Neural cell (in vitro differentiated cells): Measurements from ENCODE around the gene EFCC1. TPM values are rescaled to one million over a fixed set of nuclear protein-coding genes. Genes with fewer than 3 reads are reported as not detected.

Source experiments
- H2AFZ ChIP-seq: fragments of 200-600, 300-800 bp; sonication (generic), shearing (Covaris generic); 2 replicates; pipeline ENCODE4 v1.6.0; 2014; ENCODE audit warnings: low read depth, mild to moderate bottlenecking, antibody characterized with exemption, low read length, moderate library complexity
- H3F3A ChIP-seq: fragments of 200-600 bp; shearing (Covaris generic); 2 replicates; pipeline ENCODE4 v1.6.1; 2016; ENCODE audit warnings: mild to moderate bottlenecking, moderate library complexity, mixed read lengths, antibody characterized with exemption, low read length; ENCODE audit not compliant: insufficient read depth, poor library complexity, severe bottlenecking
- H3K27ac ChIP-seq: fragments of 200-600, 300-800 bp; sonication (generic), shearing (Covaris generic); 2 replicates; pipeline ENCODE4 v1.5.1; 2014; ENCODE audit warnings: mild to moderate bottlenecking, low read length, moderate library complexity
- H3K27me3 ChIP-seq: fragments of 300-800, 200-600 bp; sonication (generic), shearing (Covaris generic); 2 replicates; pipeline ENCODE4 v1.6.0; 2014; ENCODE audit warnings: mild to moderate bottlenecking, low read depth, low read length, moderate library complexity; ENCODE audit not compliant: insufficient read depth
- H3K36me3 ChIP-seq: fragments of 300-800, 200-600 bp; sonication (generic), shearing (Covaris generic); 2 replicates; pipeline ENCODE4 v1.5.1; 2014; ENCODE audit warnings: mild to moderate bottlenecking, antibody characterized with exemption, low read length, moderate library complexity; ENCODE audit not compliant: insufficient read depth
- H3K4me2 ChIP-seq: fragments of 300-800, 200-600 bp; sonication (generic), shearing (Covaris generic); 2 replicates; pipeline ENCODE4 v1.6.0; 2014; ENCODE audit warnings: mild to moderate bottlenecking, low read length
- H3K4me3 ChIP-seq: fragments of 300-800, 200-600 bp; sonication (generic), shearing (Covaris generic); 2 replicates; pipeline ENCODE4 v1.5.1; 2014; ENCODE audit warnings: mild to moderate bottlenecking, low read length, moderate library complexity
- H3K79me2 ChIP-seq: fragments of 200-600 bp; shearing (Covaris generic); replicated peaks from 2 replicates; pipeline ENCODE4 v1.6.0; 2014; ENCODE audit warnings: mild to moderate bottlenecking, low read length, moderate library complexity; ENCODE audit not compliant: insufficient read depth
- H3K9ac ChIP-seq: fragments of 300-800, 200-600 bp; sonication (generic), shearing (Covaris generic); 2 replicates; pipeline ENCODE4 v1.6.1; 2016; ENCODE audit warnings: mild to moderate bottlenecking, low read length, mixed read lengths
- H3K9me2 ChIP-seq: fragments of 200-600 bp; shearing (Covaris generic); 2 replicates; pipeline ENCODE4 v1.6.1; 2016; ENCODE audit warnings: mild to moderate bottlenecking, low read length, mixed read lengths; ENCODE audit not compliant: insufficient read depth
- H3K9me3 ChIP-seq: fragments of 200-600, 300-800 bp; sonication (generic), shearing (Covaris generic); 2 replicates; pipeline ENCODE4 v1.6.1; 2016; ENCODE audit warnings: mild to moderate bottlenecking, mixed run types, low read length, moderate library complexity, mixed read lengths
- H4K20me1 ChIP-seq: fragments of 200-600 bp; shearing (Covaris generic); 2 replicates; pipeline ENCODE4 v1.6.1; 2016; ENCODE audit warnings: mild to moderate bottlenecking, mixed run types; ENCODE audit not compliant: insufficient read depth
- EP300 ChIP-seq: fragments of 450-650 bp; conservative IDR thresholded peaks from 2 replicates; pipeline ENCODE4 v1.6.1; 2014; ENCODE audit warnings: antibody characterized with exemption, mild to moderate bottlenecking, moderate library complexity; ENCODE audit not compliant: poor library complexity, severe bottlenecking
- EZH2 ChIP-seq: fragments of 200-600, 300-800 bp; shearing (Covaris generic), sonication (generic); IDR thresholded peaks from 2 replicates; pipeline ENCODE4 v1.6.1; 2014; ENCODE audit warnings: antibody characterized with exemption, low read length, borderline replicate concordance, mild to moderate bottlenecking; ENCODE audit not compliant: insufficient read depth, poor library complexity, severe bottlenecking
- MXI1 ChIP-seq: fragments of 450-650 bp; conservative IDR thresholded peaks from 2 replicates; pipeline ENCODE4 v1.6.1; 2014; ENCODE audit warnings: antibody characterized with exemption, mild to moderate bottlenecking; ENCODE audit not compliant: poor library complexity, severe bottlenecking
- POLR2AphosphoS5 ChIP-seq: IDR thresholded peaks from 2 replicates; pipeline ENCODE4 v1.6.1; 2012
- RAD21 ChIP-seq: fragments of 450-650 bp; conservative IDR thresholded peaks from 2 replicates; pipeline ENCODE4 v1.6.1; 2014; ENCODE audit warnings: antibody characterized with exemption, mild to moderate bottlenecking, moderate library complexity
- REST ChIP-seq: IDR thresholded peaks from 2 replicates; pipeline ENCODE4 v1.6.1; 2012; ENCODE audit warnings: borderline replicate concordance
- SMC3 ChIP-seq: fragments of 450-650 bp; conservative IDR thresholded peaks from 2 replicates; pipeline ENCODE4 v1.6.1; 2014; ENCODE audit warnings: antibody characterized with exemption, mild to moderate bottlenecking, moderate library complexity; ENCODE audit not compliant: poor library complexity
- TAF1 ChIP-seq: IDR thresholded peaks from 2 replicates; pipeline ENCODE4 v1.6.1; 2012; ENCODE audit warnings: low read depth
- polyA plus RNA-seq: library from polyadenylated mRNA; depleted of rRNA; stranded (reverse); fragments of >200 nt; gene quantifications from 2 replicates; pipeline ENCODE4 v1.2.3, GENCODE V29; 2014

The EFCC1 gene
- polyA plus RNA-seq, 1 donor from 2014 or later: not detected

- H3K36me3 ChIP-seq: no peaks in the 10 kb centered on the region
- H3K9me3 ChIP-seq: no peaks in the 10 kb centered on the region
- no peak overlapping the region for H3K27ac ChIP-seq
- H3K4me2 ChIP-seq: no peak overlapping the region
- no peak overlapping the region for H3K4me3 ChIP-seq
- H3K27me3 ChIP-seq: no peaks in the 10 kb centered on the region
- no peak overlapping the region for H2AFZ ChIP-seq
- H3K9me2 ChIP-seq: no peaks in the 10 kb centered on the region
- no peaks in the 10 kb centered on the region for H4K20me1 ChIP-seq
- no peak for TF ChIP-seq POLR2AphosphoS5
- no peak for TF ChIP-seq RAD21
- no peak for TF ChIP-seq EP300
- no peaks in the 10 kb centered on the region for H3K79me2 ChIP-seq
- H3K9ac ChIP-seq: no peak overlapping the region
- H3F3A ChIP-seq: no peaks in the 10 kb centered on the region
Measured at GRCh38 chr3:129045675-129046036, 44.6 kb downstream of the EFCC1 start.

- Histone ChIP-seq H4K20me1 (no peaks in the 10 kb centered on the region), H3K36me3 (no peaks in the 10 kb centered on the region), H3K79me2 (no peaks in the 10 kb centered on the region), H3F3A (no peaks in the 10 kb centered on the region), H3K4me3 (no peak overlapping the region), H2AFZ (no peak overlapping the region), H3K27me3 (no peaks in the 10 kb centered on the region), H3K9ac (no peak overlapping the region), H3K9me3 (no peaks in the 10 kb centered on the region), H3K4me2 (no peak overlapping the region), H3K9me2 (no peaks in the 10 kb centered on the region), H3K27ac (no peak overlapping the region)
- TF ChIP-seq EZH2: no peak
- TF ChIP-seq REST: no peak
- no peak for TF ChIP-seq MXI1
- TF ChIP-seq RAD21: no peak
- no peak for TF ChIP-seq SMC3
- no peak for TF ChIP-seq POLR2AphosphoS5
Measured at GRCh38 chr3:129046037-129046731, 45.1 kb downstream of the EFCC1 start.

GRCh38 chr3:129046732-129047552 is 45.8 kb downstream of the EFCC1 start:
- H3K27ac ChIP-seq: no peak overlapping the region
- H3K4me3 ChIP-seq: no peak overlapping the region
- H3K9me3 ChIP-seq: no peaks in the 10 kb centered on the region
- no peaks in the 10 kb centered on the region for H3F3A ChIP-seq
- TF ChIP-seq TAF1 (no peak), RAD21 (no peak), EZH2 (no peak), POLR2AphosphoS5 (no peak)
- no peak overlapping the region for H2AFZ ChIP-seq
- H3K4me2 ChIP-seq: no peak overlapping the region
- no peaks in the 10 kb centered on the region for H3K36me3 ChIP-seq
- H3K79me2 ChIP-seq: no peaks in the 10 kb centered on the region
- H3K27me3 ChIP-seq: no peaks in the 10 kb centered on the region
- no peaks in the 10 kb centered on the region for H4K20me1 ChIP-seq
- no peaks in the 10 kb centered on the region for H3K9me2 ChIP-seq
- no peak overlapping the region for H3K9ac ChIP-seq
